NT2/D1 (cell line): ENCODE data around the gene ZNF777.

Source experiments
- DNase-seq: peaks from one replicate; pipeline ENCODE4 v3.0.0-alpha.2; 2011; ENCODE audit warnings: low read depth, low spot score
- H3K27me3 ChIP-seq: 2 replicates; pipeline ENCODE4 v1.6.0; 2011; ENCODE audit warnings: mild to moderate bottlenecking; ENCODE audit not compliant: insufficient read length, insufficient read depth
- H3K36me3 ChIP-seq: 2 replicates; pipeline ENCODE4 v1.6.1; 2011; ENCODE audit warnings: mild to moderate bottlenecking, low read length, mixed read lengths; ENCODE audit not compliant: insufficient read depth, insufficient read length
- H3K4me1 ChIP-seq: 2 replicates; pipeline ENCODE4 v1.5.1; 2011; ENCODE audit not compliant: insufficient read depth, insufficient read length
- H3K4me3 ChIP-seq: 2 replicates; pipeline ENCODE4 v1.5.1; 2011; ENCODE audit warnings: low read depth; ENCODE audit not compliant: insufficient read length
- H3K9ac ChIP-seq: 2 replicates; pipeline ENCODE4 v1.6.0; 2011; ENCODE audit warnings: low read depth; ENCODE audit not compliant: insufficient read length
- H3K9me3 ChIP-seq: 2 replicates; pipeline ENCODE4 v1.5.1; 2011; ENCODE audit warnings: mild to moderate bottlenecking, low read length; ENCODE audit not compliant: insufficient read depth
- SUZ12 ChIP-seq: IDR thresholded peaks from 2 replicates; pipeline ENCODE4 v1.6.1; 2011; ENCODE audit not compliant: insufficient read length, insufficient read depth; ENCODE audit errors: extremely low read depth
- YY1 ChIP-seq: IDR thresholded peaks from 2 replicates; pipeline ENCODE4 v1.6.1; 2011; ENCODE audit not compliant: insufficient read length, insufficient read depth
- ZNF274 ChIP-seq: IDR thresholded peaks from 2 replicates; pipeline ENCODE4 v1.6.1; 2011; ENCODE audit warnings: mild to moderate bottlenecking, low read depth, low read length

The ZNF777 gene

GRCh38 chr7:149475121-149476045 is 14.5 kb upstream of the ZNF777 start:
- TF ChIP-seq ZNF274 (no peak), YY1 (no peak), SUZ12 (no peak)
- Histone ChIP-seq H3K4me1 (peaks cover 5% of the 10 kb centered on the region), H3K36me3 (peaks cover 58% of the 10 kb centered on the region), H3K9ac (no peak overlapping the region), H3K4me3 (no peak overlapping the region), H3K9me3 (peaks cover 17% of the 10 kb centered on the region), H3K27me3 (no peaks in the 10 kb centered on the region)
- DNase-seq, result no peak

GRCh38 chr7:149474309-149475120 is 13.7 kb upstream of the ZNF777 start:
- H3K9ac ChIP-seq, result no peak overlapping the region
- no peak for DNase-seq
- H3K4me3 ChIP-seq, result no peak overlapping the region
- peaks cover 55% of the 10 kb centered on the region for H3K36me3 ChIP-seq
- no peaks in the 10 kb centered on the region for H3K27me3 ChIP-seq
- H3K4me1 ChIP-seq, result peaks cover 5% of the 10 kb centered on the region
- TF ChIP-seq ZNF274, result no peak
- TF ChIP-seq YY1, result no peak
- H3K9me3 ChIP-seq, result peaks cover 12% of the 10 kb centered on the region

- H3K36me3 ChIP-seq, result peaks cover 54% of the 10 kb centered on the region
- DNase-seq, result no peak
- H3K27me3 ChIP-seq, result no peaks in the 10 kb centered on the region
- H3K9me3 ChIP-seq, result no peaks in the 10 kb centered on the region; the same call in 1 of the 2 replicates
- H3K4me1 ChIP-seq, result peaks cover 5% of the 10 kb centered on the region
- no peak for TF ChIP-seq SUZ12
- no peak for TF ChIP-seq YY1
- TF ChIP-seq ZNF274, result no peak
- no peak overlapping the region for H3K4me3 ChIP-seq
- H3K9ac ChIP-seq, result no peak overlapping the region
Observed at GRCh38 chr7:149473251-149473650, 12.4 kb upstream of the ZNF777 start.

GRCh38 chr7:149471289-149471953 is 10.6 kb upstream of the ZNF777 start:
- peaks cover 10% of the 10 kb centered on the region; the same call in 1 of the 2 replicates for H3K9me3 ChIP-seq
- H3K9ac ChIP-seq, result no peak overlapping the region
- H3K27me3 ChIP-seq, result no peaks in the 10 kb centered on the region
- H3K36me3 ChIP-seq, result peaks cover 42% of the 10 kb centered on the region
- no peak for DNase-seq
- H3K4me3 ChIP-seq, result no peak overlapping the region
- H3K4me1 ChIP-seq, result no peaks in the 10 kb centered on the region
- TF ChIP-seq ZNF274 (no peak), SUZ12 (no peak), YY1 (no peak)

- Histone ChIP-seq H3K36me3 (peaks cover 31% of the 10 kb centered on the region), H3K4me3 (no peak overlapping the region), H3K9me3 (peaks cover 19% of the 10 kb centered on the region; the same call in 1 of the 2 replicates), H3K4me1 (no peaks in the 10 kb centered on the region), H3K27me3 (no peaks in the 10 kb centered on the region), H3K9ac (no peak overlapping the region)
- TF ChIP-seq SUZ12 (no peak), ZNF274 (no peak), YY1 (no peak)
- no peak for DNase-seq
Observed at GRCh38 chr7:149469806-149470205, 8.9 kb upstream of the ZNF777 start.

- TF ChIP-seq ZNF274 (no peak), YY1 (no peak), SUZ12 (no peak)
- no peaks in the 10 kb centered on the region for H3K27me3 ChIP-seq
- H3K36me3 ChIP-seq, result peaks cover 17% of the 10 kb centered on the region
- H3K4me1 ChIP-seq, result no peaks in the 10 kb centered on the region
- H3K9ac ChIP-seq, result no peak overlapping the region
- H3K9me3 ChIP-seq, result peaks cover 19% of the 10 kb centered on the region; the same call in 1 of the 2 replicates
- no peak overlapping the region for H3K4me3 ChIP-seq
- DNase-seq, result no peak
Observed at GRCh38 chr7:149468208-149468607, 7.3 kb upstream of the ZNF777 start.

- H3K9me3 ChIP-seq, result peaks cover 19% of the 10 kb centered on the region; the same call in 1 of the 2 replicates
- H3K27me3 ChIP-seq, result no peaks in the 10 kb centered on the region
- no peak for TF ChIP-seq YY1
- TF ChIP-seq ZNF274, result no peak
- no peak for TF ChIP-seq SUZ12
- peaks cover 9% of the 10 kb centered on the region for H3K36me3 ChIP-seq
- no peak for DNase-seq
- H3K9ac ChIP-seq, result no peak overlapping the region
- no peaks in the 10 kb centered on the region for H3K4me1 ChIP-seq
- no peak overlapping the region for H3K4me3 ChIP-seq
Observed at GRCh38 chr7:149467321-149467859, 6.5 kb upstream of the ZNF777 start.
